Dendritic cell treated with granulocyte-macrophage colony-stimulating factor and Interleukin-4, amounts not matched to agents 40 ng/mL and 50 ng/mL, for 4 days (primary cell): ENCODE results near the gene PLEK.

Source experiments
- H3K27ac Mint-ChIP-seq: one replicate; pipeline ENCODE4 v1.8.0; 2022; ENCODE audit warnings: mild to moderate bottlenecking, mixed read lengths
- H3K27me3 Mint-ChIP-seq: one replicate; pipeline ENCODE4 v1.8.0; 2022; ENCODE audit warnings: mild to moderate bottlenecking, mixed read lengths
- H3K36me3 Mint-ChIP-seq: one replicate; pipeline ENCODE4 v1.8.0; 2022; ENCODE audit warnings: low read depth, mixed read lengths
- H3K4me1 Mint-ChIP-seq: one replicate; pipeline ENCODE4 v1.8.0; 2022; ENCODE audit warnings: low read depth, mixed read lengths
- H3K4me3 Mint-ChIP-seq: one replicate; pipeline ENCODE4 v1.8.0; 2022; ENCODE audit warnings: mild to moderate bottlenecking, moderate library complexity, mixed read lengths
- H3K9me3 Mint-ChIP-seq: one replicate; pipeline ENCODE4 v1.8.0; 2022; ENCODE audit warnings: mixed read lengths
- intact Hi-C: fragments of 100-400 bp; cut with micrococcal nuclease; formaldehyde crosslinking; loops from one replicate; pipeline ENCODE4 v1.15.0; 2022

Gene PLEK

GRCh38 chr2:68403199-68403644, 38.1 kb downstream of the PLEK start:
- peaks cover 33% of the 10 kb centered on the region for H3K9me3 Mint-ChIP-seq
- peaks cover 38% of the 10 kb centered on the region for H3K4me1 Mint-ChIP-seq
- H3K27ac Mint-ChIP-seq: peak overlapping the region; percentile 41
- no peak overlapping the region for H3K4me3 Mint-ChIP-seq
- no peaks in the 10 kb centered on the region for H3K27me3 Mint-ChIP-seq
- intact Hi-C loops: no loop called here
- H3K36me3 Mint-ChIP-seq: peaks cover 95% of the 10 kb centered on the region

DNA sequence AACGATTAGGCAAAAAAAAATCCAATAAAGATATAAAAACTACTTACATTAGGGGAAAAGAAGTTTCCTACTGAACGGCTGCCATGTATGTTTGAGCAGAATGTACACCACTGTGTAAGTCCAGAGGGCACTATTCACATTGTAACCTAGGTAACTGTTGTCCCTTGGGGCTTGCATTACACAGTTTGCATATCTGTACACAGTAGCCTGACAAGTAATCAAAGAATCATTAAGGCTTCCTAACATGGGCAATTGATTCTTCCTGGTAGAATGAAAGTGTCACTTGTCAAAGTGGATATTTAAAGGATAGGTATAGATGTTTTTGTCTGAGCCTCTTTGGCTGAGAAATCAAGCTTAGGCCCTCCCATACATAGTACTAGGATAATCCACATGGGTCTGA, 39.1 kb downstream of the PLEK start:
- no peak overlapping the region for H3K27ac Mint-ChIP-seq
- H3K4me1 Mint-ChIP-seq: peaks cover 35% of the 10 kb centered on the region
- intact Hi-C loops: no loop called here
- no peak overlapping the region for H3K4me3 Mint-ChIP-seq
- no peaks in the 10 kb centered on the region for H3K27me3 Mint-ChIP-seq
- H3K36me3 Mint-ChIP-seq: peaks cover 86% of the 10 kb centered on the region
- peaks cover 37% of the 10 kb centered on the region for H3K9me3 Mint-ChIP-seq

DNA sequence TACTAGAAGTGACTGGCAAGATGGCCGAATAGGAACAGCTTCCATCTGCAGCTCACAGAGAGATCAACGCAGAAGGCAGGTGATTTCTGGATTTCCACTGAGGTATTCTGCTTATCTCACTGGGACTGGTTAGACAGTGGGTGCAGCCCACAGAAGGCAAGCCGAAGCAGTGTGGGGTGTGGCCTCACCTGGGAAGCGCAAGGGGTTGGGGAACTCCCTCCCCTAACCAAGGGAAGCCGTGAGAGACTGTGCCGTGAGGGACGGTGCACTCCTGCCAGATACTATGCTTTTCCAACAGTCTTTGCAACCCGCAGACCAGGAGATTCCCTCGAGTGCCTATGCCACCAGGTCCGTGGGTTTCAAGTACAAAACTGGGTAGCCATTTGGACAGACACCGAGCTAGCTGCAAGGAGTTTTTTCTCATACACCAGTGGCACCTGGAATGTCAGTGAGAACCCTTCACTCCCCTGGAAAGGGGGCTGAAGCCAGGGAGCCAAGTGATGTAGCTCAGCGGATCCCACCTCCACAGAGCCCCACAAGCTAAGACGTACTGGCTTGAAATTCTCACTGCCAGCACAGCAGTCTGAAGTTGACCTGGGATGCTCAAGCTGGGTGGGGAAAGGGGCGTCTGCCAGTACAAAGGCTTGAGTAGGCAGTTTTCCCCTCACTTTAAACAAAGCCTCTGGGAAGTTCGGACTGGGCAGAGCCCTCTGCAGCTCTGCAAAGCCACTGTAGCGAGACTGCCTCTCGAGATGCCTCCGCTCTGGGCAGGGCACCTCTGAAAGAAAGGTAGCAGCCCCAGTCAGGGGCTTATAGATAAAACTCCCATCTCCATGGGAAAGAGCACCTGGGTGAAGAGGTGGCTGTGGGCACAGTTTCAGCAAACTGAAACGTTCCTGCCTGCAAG, 40.1 kb downstream of the PLEK start:
- H3K27me3 Mint-ChIP-seq: no peaks in the 10 kb centered on the region
- H3K4me3 Mint-ChIP-seq: no peak overlapping the region
- peaks cover 26% of the 10 kb centered on the region for H3K4me1 Mint-ChIP-seq
- H3K36me3 Mint-ChIP-seq: peaks cover 76% of the 10 kb centered on the region
- intact Hi-C loops: no loop called here
- H3K9me3 Mint-ChIP-seq: peaks cover 34% of the 10 kb centered on the region
- no peak overlapping the region for H3K27ac Mint-ChIP-seq

DNA sequence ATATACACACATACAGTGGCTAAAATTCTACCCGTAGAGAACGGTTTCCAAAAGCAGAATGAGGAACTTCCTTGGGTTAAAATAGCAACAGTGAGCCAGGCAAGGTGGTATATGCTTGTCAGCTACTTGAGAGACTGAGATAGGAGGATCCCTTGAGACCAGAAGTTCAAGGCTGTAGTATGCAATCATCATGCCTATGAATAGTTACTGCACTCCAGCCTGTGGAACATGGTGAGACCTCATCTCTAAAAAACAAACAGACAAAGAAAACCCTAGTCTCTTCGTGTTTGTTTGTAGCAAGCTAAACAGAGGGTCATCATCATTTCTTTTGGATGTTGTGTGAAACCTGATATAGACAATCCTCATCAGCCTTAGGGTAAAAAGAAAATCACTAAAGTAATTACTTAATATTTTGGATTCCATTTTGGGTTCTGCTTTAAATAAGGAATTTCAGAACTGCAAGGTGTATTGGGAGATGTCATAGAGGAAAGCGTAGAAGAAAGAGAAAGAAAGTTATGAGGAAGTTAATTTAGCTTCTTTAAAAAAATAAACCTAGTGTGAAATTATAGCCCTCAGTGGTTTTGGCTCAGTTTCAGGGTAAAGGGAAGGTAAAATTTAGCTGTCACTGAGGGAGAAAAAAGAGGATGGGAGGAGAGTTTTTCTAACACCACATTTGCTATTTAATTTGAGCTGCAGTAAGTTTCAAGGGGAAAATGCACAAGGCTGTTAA, 46.5 kb downstream of the PLEK start:
- Mint-ChIP-seq H3K4me3 (no peak overlapping the region), H3K27ac (peak overlapping the region; percentile 15), H3K36me3 (peaks cover 13% of the 10 kb centered on the region), H3K27me3 (no peaks in the 10 kb centered on the region), H3K9me3 (peaks cover 19% of the 10 kb centered on the region), H3K4me1 (peaks cover 29% of the 10 kb centered on the region)
- intact Hi-C loops: no loop called here

DNA sequence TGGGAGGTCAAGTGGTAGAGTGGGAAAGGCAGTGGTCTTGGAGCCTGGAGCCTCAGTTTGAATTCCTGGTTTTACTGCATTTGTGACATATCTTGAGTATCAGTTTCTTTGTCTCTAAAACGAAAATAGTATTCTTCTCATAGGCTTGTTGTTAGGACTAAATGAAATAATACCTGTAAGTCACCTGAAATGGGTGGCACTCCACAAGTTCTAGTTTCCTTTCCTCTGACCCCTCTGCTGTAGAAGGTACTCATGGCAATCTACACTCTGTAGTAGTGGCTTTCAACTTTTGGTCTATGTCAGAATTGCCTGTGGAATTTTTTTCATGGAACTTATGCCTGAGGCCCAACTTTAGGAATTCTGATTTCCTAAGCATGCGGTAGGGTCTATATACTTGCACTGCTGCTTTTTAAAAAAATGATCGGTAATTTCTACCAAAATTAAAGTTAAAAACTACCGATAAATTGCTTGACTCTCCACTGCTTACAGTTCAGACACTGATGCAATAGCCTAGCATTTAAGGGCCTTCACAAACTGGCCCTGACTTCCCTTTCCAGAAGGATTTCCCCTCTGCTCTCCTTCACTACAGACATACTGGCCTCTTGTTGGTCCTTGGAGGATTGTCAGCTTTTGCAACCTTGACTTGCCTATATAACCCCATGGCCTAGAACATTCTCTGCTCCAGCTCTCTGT, 47.2 kb downstream of the PLEK start:
- Mint-ChIP-seq H3K4me1 (peaks cover 37% of the 10 kb centered on the region), H3K27ac (peak overlapping the region; percentile 15), H3K4me3 (no peak overlapping the region), H3K27me3 (no peaks in the 10 kb centered on the region), H3K36me3 (peaks cover 7% of the 10 kb centered on the region), H3K9me3 (peaks cover 13% of the 10 kb centered on the region)
- intact Hi-C loops: no loop called here

- no peak overlapping the region for H3K4me3 Mint-ChIP-seq
- H3K4me1 Mint-ChIP-seq: peaks cover 46% of the 10 kb centered on the region
- intact Hi-C loops: no loop called here
- peaks cover 1% of the 10 kb centered on the region for H3K9me3 Mint-ChIP-seq
- H3K36me3 Mint-ChIP-seq: no peaks in the 10 kb centered on the region
- H3K27me3 Mint-ChIP-seq: no peaks in the 10 kb centered on the region
- H3K27ac Mint-ChIP-seq: no peak overlapping the region
Observed at GRCh38 chr2:68413466-68413865, 48.4 kb downstream of the PLEK start.

DNA sequence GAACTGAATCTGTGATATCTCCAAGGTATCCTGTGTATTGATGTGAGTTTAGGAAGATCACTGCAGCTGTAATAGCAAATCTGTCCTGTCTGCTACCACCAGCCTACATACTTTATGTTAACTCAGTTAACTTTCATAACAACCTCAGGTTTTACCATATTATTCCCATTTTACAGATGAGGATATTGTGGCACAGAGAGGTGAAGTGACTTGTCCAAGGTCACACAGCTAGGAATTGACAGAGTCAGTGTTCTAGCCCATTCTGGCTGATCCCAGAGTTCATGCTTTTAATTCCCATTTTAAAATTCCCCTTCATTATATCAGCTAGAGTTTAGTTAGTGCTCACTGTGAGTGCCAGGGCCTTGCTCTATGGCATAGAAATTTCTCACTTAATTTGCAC, 49.4 kb downstream of the PLEK start:
- Mint-ChIP-seq H3K27me3 (no peaks in the 10 kb centered on the region), H3K36me3 (no peaks in the 10 kb centered on the region), H3K27ac (no peak overlapping the region), H3K4me3 (no peak overlapping the region), H3K9me3 (no peaks in the 10 kb centered on the region), H3K4me1 (peaks cover 49% of the 10 kb centered on the region)
- intact Hi-C loops: no loop called here

DNA sequence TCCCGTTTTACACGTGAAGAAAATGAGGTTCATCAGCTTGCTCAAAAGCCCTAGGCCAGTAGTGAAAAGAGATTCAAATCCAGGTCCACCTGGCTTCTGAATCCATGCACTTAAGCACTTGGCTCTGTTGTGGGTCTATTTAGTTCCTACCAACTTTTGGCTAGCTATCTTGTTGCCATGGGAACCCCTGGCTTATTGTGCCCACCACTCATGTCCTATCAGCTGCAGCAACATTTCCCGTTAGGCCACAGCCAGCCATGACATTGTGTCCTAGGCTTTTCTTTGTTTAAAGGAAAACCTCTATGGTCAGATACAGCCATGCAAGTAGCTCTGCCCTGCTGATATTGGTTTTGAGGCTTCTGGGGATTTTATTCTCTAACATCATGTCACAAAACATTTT, 49.8 kb downstream of the PLEK start:
- intact Hi-C loops: no loop called here
- Mint-ChIP-seq H3K4me1 (peaks cover 53% of the 10 kb centered on the region), H3K27ac (no peak overlapping the region), H3K9me3 (no peaks in the 10 kb centered on the region), H3K27me3 (no peaks in the 10 kb centered on the region), H3K4me3 (no peak overlapping the region), H3K36me3 (no peaks in the 10 kb centered on the region)

- intact Hi-C loops: no loop called here
- no peaks in the 10 kb centered on the region for H3K9me3 Mint-ChIP-seq
- no peaks in the 10 kb centered on the region for H3K27me3 Mint-ChIP-seq
- no peak overlapping the region for H3K4me3 Mint-ChIP-seq
- no peaks in the 10 kb centered on the region for H3K36me3 Mint-ChIP-seq
- no peak overlapping the region for H3K27ac Mint-ChIP-seq
- H3K4me1 Mint-ChIP-seq: peaks cover 53% of the 10 kb centered on the region
Observed at GRCh38 chr2:68415521-68415920, 50.4 kb downstream of the PLEK start.

DNA sequence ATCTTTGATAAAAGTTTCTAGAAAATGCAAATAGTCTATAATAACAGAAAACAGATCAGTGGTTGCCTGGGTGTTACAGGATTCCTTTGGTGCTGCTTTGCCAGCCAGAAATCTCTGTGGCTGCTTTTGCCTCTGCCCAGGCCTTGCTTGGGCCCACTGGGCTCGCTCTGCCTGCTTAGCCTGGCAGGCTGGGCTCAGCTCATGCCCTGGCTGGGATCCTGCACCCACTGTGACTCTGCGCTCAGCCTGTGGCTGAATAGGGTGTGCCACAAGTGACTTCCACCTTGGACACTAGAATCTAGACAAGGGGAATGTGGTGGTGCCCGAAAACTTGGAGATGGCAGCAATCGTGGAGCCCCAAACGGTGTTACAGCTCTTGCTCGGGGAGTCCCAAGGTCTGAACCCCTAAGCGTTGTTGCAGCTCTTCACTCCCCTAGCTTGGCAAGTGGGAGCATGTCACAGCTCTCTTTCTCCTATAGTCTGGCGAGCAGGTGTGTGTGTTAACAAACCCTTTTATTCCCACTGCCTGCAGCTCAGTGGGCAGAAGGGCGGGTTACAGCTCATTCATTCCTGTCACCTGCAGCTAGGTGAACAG, 51.1 kb downstream of the PLEK start:
- Mint-ChIP-seq H3K27me3 (no peaks in the 10 kb centered on the region), H3K4me1 (peaks cover 52% of the 10 kb centered on the region), H3K27ac (no peak overlapping the region), H3K4me3 (no peak overlapping the region), H3K36me3 (no peaks in the 10 kb centered on the region), H3K9me3 (no peaks in the 10 kb centered on the region)
- intact Hi-C loops: no loop called here

- H3K27ac Mint-ChIP-seq: no peak overlapping the region
- H3K9me3 Mint-ChIP-seq: no peaks in the 10 kb centered on the region
- intact Hi-C loops: no loop called here
Observed at GRCh38 chr2:68417926-68418325, 52.8 kb downstream of the PLEK start.

GRCh38 chr2:68418419-68418818, 53.3 kb downstream of the PLEK start:
- H3K27ac Mint-ChIP-seq: no peak overlapping the region
- H3K27me3 Mint-ChIP-seq: no peaks in the 10 kb centered on the region
- no peaks in the 10 kb centered on the region for H3K36me3 Mint-ChIP-seq
- H3K9me3 Mint-ChIP-seq: no peaks in the 10 kb centered on the region
- H3K4me1 Mint-ChIP-seq: peaks cover 41% of the 10 kb centered on the region
- no peak overlapping the region for H3K4me3 Mint-ChIP-seq
- intact Hi-C loops: no loop called here

More at GRCh38 chr2:68417926-68418325, 52.8 kb downstream of the PLEK start:
- Mint-ChIP-seq H3K36me3 (no peaks in the 10 kb centered on the region), H3K4me1 (peaks cover 44% of the 10 kb centered on the region), H3K27me3 (no peaks in the 10 kb centered on the region), H3K4me3 (no peak overlapping the region)

GRCh38 chr2:68418855-68419254, 53.8 kb downstream of the PLEK start:
- Mint-ChIP-seq H3K4me3 (no peak overlapping the region), H3K36me3 (no peaks in the 10 kb centered on the region), H3K27ac (no peak overlapping the region), H3K27me3 (no peaks in the 10 kb centered on the region), H3K4me1 (peaks cover 38% of the 10 kb centered on the region), H3K9me3 (no peaks in the 10 kb centered on the region)
- intact Hi-C loops: no loop called here
